Measurements from ENCODE around the gene LZTS2.

The LZTS2 gene

DNA sequence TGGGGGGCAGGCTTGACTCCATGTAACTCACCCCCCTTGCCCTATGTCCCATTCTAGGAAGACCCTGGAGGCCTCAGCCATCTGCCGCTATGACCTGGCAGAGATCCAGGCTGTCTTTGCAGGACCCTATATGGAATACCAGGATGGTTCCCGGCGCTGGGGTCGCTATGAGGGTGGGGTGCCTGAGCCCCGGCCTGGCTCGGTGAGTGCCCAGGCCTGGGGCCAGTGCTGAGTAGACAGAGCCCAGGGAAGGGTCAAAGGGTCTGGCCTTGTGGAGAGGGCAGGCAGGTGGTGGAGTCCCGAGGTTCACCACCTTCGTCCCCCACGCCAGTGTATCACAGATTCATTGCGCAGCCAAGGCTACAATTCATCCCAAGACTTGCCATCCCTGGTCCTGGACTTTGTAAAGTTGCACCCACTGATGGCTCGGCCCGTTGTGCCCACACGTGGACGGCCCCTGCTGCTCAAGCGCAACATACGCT, 19.8 kb upstream of the LZTS2 start:
- DNase-seq (ENCODE audit: low read depth in 2 of 2): no peak

DNA sequence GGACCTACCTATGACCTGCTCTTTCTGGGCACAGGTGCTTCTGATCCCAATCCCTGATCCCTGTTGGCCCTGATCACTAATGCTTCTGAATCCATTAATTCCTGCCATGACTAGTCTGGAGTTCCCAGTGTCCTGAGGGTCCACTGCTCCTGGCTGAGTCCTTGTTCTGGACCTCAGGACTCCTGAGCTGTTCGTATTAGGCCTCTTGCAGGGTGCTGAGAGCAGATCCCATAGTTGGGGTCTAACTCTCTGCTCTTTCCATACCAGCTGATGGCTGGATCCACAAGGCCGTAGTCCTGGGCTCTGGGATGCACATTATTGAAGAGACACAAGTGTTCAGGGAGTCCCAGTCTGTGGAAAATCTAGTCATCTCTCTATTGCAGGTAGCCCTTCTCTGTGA, 19.3 kb upstream of the LZTS2 start:
- no peak for DNase-seq (ENCODE audit: low read depth in 2 of 2)

DNA sequence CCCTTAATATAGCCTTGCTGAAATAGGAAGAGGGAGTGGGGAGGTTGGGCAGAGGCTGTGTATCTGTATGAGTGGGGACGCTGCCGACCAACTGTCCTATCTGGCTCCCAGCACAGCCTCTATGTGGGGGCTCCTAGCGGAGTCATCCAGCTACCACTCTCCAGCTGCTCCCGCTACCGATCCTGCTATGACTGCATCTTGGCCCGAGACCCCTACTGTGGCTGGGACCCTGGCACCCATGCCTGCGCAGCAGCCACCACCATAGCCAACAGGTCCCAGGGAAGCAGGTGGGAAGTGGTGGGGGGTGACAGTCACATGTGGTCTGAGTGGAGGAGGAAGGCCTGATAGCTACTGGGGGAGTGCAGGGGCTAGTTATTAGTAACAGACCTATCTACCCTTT, 18.9 kb upstream of the LZTS2 start:
- no peak for DNase-seq (ENCODE audit: low read depth in 2 of 2)

DNA sequence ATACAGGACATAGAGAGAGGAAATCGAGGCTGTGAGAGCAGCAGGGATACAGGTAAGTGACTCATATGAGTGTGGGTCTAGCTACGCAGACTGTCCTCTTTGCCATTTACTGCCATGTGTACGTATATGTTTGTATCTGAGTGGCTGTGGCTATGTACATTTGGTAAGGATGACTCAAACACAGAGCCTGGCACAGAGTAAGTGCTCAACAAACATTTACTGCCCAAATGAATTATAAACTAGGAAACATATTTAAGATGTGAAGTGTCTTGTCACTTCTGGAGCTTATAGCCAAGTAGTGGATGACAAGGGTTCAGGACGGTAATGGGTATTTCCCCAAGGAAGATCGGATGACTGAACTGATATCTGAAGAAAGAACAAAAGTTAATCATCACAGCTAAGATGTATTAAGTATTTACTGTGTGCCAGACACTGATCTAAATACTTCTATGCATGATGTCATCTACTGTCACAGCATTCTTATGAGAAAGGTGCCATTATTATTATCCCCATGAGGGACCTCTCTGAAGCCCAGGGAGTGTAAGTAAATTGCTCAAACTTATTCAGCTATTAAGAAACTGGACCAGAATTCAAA, 18.3 kb upstream of the LZTS2 start:
- DNase-seq (ENCODE audit: low read depth in 2 of 2): no peak

DNA sequence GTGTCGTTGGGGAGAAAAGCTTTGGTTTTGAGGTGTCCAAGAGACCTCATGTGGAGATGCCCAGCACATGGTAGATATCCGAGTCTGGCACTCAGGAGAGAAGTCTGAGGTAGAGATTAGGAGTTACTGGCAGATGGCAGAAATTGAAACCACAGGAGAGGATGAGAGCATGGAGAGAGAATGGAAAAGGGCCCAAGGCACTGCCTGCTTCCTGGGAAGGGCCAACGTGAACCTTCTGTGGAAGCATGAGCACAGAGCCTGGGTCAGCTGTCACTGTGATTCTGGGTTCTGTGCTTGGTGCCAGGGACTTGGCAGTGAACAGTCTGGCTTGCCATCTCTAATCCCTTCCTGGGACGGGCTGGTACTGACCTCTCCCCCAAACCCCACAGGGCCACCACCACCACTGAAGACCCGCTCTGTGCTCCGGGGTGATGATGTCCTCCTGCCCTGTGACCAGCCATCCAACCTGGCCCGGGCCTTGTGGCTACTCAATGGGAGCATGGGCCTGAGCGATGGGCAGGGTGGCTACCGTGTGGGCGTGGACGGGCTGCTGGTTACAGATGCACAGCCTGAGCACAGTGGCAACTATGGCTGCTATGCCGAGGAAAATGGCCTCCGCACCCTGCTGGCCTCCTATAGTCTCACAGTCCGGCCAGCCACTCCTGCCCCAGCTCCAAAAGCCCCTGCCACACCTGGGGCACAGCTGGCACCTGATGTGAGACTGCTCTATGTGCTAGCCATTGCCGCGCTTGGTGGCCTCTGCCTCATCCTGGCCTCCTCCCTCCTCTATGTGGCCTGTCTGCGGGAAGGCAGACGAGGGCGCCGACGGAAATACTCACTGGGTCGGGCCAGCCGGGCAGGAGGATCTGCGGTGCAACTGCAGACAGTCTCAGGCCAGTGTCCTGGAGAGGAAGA, 16.4 kb upstream of the LZTS2 start:
- no peak for DNase-seq (ENCODE audit: low read depth in 2 of 2)

DNA sequence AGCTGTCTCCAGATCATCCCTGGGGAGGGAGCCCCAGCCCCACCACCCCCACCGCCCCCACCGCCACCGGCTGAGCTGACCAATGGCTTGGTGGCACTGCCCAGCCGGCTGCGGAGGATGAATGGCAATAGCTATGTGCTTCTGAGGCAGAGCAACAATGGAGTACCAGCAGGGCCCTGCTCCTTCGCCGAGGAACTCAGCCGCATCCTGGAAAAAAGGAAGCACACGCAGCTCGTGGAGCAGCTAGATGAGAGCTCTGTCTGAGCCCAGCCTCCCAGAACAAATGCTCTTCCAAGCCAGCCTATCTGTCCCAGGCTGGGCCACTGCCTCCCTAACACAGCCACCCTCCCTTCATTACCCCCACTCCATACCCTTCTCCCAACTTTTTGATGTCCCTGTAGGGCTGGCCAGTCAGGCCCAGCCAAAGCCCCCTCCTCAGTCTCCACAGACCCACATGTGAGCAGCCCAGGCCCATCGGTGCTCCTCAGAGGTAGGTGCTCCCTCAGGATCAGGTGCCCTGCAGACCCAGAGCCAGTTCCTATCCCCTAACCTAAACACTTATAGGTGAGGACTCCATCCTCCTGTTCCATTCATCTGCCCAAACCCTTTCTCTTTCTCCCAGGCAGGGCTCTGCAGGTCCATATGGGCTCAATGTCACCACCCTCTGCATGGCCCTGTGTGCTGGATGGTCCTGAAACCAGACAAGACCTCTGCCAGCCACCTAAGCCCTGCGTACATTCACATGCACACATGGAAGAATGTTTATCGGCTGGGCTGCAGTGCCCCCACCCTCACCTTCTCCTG, 15.5 kb upstream of the LZTS2 start:
- no peak for DNase-seq (ENCODE audit: low read depth in 2 of 2)

DNA sequence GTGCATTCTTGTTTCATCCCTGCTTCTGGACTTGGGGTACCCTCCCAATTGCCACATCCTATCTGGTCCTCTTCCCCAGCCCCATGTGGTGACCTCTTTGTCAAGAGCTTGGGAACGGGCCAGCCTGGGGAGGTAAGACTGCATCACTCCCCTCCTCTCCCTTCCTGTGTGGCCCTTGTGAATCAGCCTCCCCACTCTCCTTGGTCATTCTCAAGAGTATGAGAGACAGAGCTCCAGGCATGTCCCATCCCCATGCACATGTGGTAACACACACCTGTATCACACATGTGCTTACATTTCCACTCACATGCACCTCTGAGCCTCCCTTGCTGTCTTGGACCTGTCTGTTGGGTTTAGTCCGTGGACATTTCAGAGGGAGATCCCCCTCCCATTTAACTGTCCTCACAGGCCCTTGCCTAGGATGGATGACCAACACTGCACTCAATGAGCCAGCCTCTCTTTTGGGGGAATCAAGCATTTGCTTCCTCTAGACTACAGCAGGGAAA, 14.9 kb upstream of the LZTS2 start:
- no peak for DNase-seq (ENCODE audit: low read depth in 2 of 2)

DNA sequence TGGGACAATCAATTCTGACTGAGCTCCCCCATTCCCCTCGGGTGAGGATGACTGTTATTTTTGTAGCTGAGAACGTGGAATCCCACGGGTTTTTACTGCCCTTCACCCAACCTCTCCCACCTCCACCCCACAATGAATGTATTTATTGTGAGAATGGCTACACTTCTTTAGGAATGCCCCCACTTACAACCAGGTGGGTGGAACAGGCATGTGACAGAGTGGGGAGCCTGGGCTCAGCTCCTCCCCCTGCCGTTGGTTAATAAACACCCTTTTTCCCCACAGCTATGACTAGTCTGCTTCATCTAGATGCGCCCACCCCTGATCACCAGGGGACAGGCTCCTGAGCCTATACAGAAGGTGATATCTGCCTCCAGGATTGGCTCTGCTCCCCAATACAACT, 14.3 kb upstream of the LZTS2 start:
- DNase-seq (ENCODE audit: low read depth in 2 of 2): no peak

DNA sequence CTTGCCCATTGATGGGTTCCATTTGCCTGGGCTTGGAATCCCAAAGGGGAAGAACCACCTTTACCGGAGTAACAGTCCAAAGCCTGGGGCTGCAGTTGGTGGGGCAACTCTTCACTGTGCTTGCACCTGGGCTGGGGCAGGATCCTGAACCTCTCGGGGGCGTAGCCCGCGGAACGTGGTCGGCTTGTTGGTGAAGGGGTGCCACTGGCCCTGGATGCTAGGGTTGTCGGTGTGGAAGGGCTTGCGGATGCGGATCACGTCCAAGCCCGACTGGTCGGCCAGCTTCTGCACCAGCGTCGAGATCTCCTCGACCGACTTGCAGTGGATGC, 13.0 kb upstream of the LZTS2 start:
- no peak for DNase-seq (ENCODE audit: low read depth in 2 of 2)

DNA sequence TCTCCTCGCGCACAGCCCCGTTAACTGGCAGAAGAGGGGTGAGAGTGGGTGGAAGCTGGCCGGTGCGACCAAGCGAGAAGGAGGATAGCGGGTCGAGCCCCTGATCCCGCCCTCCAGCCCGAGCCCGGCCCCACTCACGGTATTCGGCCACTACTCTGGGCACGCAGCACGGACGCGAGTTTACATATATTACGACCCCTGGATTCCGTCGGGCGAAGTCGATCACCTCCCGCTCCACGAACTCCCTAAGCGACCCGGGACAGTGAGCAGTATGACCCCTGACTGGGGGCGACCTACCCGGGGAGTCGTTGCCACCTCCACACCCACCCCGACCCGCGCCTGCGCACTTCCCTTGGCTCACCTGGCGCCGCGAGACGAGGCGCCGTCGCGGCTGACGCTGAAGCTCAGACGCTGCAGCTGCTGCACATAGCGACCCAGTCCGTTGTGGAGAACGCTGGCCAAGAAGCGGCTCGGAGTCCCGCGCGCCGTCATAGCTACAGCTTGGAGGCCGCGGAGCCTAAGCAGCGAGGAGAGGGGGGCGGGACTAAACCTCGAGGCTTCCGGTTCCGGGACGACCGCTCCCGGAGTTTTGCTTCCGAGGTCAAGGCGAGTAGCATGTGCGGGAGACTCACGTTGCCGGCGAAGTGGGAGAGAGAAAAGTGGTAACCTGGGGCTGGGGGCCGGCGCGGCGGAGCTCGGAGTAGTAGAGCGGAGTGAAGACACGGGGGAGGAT, 12.5 kb upstream of the LZTS2 start, which contains the start of the genes MRPL43 and TWNK:
TSS of gene MRPL43 (minus strand) at position 546 of the 733 bp plus-strand sequence. CDS start at position 492, 54 bp downstream.
TSS of gene TWNK (plus strand) at position 592 of the 733 bp plus-strand sequence. CDS start 668 bp downstream, outside the sequence.
- DNase-seq (ENCODE audit: low read depth in 2 of 2): no peak

DNA sequence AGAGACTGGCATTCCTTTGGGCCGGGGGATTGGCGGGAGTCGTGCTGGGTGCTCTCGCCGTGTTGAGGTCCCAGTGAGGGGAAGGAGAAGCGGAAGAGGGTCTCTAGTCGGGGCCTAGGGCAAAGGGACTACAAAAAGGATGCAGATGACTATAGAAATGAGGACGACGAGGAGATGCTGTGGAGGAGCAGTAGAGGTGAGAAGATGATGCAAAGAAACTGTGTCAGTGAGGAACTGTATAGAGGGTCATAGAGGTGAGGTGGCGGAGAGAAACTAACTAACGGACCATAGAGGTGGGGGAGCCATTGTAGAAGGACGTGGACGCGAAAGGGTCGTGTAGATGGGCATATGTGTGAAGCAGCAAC, 11.9 kb upstream of the LZTS2 start:
- no peak for DNase-seq (ENCODE audit: low read depth in 2 of 2)

DNA sequence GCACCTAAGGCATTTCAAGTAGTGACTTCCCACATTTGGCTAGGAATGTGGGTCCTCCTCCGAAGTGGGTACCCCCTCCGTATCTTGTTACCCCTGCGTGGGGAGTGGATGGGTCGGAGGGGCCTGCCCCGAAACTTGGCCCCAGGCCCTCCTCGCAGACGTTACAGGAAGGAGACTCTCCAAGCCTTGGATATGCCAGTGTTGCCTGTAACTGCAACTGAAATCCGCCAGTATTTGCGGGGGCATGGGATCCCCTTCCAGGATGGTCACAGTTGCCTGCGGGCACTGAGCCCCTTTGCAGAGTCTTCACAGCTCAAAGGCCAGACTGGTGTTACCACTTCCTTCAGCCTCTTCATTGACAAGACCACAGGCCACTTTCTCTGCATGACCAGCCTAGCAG, 11.4 kb upstream of the LZTS2 start:
- no peak for DNase-seq (ENCODE audit: low read depth in 2 of 2)

DNA sequence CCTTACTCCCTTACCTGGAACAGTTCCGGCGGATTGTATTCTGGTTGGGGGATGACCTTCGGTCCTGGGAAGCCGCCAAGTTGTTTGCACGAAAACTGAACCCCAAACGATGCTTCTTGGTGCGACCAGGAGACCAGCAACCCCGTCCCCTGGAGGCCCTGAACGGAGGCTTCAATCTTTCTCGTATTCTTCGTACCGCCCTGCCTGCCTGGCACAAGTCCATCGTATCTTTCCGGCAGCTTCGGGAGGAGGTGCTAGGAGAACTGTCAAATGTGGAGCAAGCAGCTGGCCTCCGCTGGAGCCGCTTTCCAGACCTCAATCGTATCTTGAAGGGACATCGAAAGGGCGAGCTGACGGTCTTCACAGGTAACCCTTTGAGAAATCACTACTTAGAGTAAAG, 10.5 kb upstream of the LZTS2 start:
- no peak for DNase-seq (ENCODE audit: low read depth in 2 of 2)

DNA sequence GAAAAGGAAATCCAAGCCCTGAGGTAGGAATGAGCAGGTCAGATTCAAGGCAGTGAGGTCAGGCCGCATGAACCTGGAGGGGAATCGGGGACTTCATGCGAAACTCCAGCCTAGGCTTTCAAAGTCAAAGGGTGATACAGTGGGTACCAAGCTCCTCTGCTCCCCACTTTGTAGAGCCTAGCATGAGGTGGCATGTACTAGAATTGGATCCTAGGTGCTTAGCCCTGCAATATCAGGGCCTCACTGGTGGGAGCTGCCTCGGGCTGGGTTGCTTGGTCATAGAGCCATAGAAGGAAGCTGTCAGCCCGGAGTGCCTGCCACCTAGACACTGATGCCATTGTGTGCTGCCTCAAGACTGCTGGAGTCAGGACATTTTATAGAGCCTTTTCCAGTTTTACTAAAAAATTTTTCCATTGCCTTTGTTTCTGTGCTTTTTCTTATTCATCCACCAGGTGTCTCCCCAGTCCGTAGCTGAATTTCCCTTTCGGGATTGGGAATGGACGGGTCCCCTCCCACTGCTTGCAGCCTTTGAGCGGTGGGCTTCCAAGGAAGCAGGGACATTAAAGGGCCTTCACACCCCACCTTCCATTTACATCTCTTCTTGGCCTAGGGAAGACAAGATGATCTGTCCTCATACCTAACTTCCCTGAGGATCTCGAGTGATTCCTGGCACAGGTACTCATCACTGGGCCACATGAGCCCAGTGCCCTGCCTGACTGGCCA, 5.5 kb upstream of the LZTS2 start:
- no peak for DNase-seq (ENCODE audit: low read depth in 2 of 2)

DNA sequence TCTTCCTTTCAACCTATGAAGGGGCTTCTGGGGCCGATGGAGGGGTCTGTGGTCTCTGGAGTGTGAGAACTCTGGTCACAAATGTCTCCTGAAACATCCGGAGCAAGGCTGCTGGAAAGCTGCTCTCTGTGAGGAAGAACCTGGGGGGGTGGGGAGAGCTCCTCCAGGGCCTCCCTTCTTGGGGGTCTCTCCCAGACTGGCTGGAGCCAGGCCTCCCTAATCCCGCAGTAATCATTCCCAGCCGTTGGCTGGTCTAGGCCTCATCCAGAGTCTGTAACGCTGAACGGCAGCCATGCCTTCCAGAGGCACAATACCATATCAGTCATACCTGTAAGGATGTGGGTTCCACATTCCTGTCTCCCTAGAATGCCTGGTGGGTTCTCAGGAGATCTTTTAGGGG, 4.4 kb upstream of the LZTS2 start:
- DNase-seq (ENCODE audit: low read depth in 2 of 2): no peak

DNA sequence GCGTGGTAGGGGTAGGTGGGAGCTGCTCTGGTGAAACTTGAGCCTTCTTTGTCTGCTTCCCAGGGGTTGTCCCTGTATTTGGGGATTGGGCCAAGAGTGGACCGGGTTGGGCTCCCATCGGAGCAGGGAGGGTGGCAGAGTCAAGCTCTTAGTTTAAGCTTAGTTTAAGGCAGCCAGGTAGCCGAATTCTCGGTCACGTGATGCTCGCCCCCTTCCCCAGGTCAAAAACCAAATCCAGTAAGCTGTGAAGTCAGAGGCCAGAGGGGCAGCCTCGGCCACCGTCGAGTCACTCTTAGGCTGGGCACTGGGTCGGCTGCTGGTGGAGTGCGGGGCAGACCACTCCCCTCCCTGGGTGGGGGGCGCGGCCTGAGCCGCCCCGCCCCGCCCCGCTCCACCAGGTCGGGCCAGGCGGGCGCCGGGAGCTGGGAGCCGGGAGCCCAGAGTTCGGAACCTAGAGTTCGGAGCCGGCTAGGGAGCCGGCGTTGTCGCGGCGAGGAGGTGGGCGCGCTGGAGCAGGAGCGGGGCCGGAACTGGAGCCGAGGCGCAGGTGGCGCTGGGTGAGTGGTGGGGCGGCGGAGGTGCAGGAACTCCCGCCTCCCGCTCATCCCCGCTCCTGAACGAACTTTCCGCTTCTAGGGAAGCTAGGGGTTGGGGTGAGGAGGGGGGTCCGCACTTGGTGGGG, 2.8 kb upstream of the LZTS2 start:
- no peak for DNase-seq (ENCODE audit: low read depth in 2 of 2)

DNA sequence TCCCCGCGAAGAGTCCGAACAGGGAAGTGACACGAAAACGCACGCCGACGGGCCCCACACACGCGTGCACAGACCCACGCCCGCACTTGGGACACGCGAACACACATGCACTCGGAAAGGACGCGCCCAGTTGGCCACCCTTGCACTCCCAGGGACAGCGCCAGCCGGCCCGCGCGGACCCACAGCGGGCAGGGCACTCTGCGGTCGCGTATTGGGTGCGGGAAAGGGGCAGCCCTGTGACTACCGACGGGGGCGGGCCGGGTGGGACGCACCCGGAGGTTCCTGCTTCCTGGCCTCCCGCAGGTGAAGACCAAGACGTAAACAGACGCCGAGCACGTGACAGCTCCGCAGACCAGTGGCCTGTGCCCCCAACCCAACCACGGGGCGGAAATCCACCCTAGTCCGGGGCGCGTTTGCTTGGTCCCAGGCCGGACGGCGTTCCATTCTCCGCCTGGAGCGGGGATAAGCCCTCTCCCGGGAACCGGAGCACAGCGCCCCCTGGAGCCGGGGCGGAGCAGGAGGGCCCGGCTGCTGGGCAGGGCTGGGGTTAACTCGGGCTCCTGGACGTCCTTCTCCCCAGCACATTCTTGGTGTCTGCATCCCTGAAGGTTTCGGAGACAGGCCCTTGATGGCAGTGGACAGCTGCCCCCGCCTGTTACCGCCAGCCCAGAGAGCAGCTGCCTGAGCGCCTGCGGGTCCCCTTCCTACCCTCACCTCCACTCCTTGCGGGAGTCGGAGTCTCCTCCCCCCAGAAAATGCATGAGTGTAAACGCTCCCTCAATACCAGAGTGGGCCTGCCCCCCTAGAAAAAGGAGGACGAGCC, 2.0 kb upstream of the LZTS2 start:
- DNase-seq (ENCODE audit: low read depth in 2 of 2): no peak

DNA sequence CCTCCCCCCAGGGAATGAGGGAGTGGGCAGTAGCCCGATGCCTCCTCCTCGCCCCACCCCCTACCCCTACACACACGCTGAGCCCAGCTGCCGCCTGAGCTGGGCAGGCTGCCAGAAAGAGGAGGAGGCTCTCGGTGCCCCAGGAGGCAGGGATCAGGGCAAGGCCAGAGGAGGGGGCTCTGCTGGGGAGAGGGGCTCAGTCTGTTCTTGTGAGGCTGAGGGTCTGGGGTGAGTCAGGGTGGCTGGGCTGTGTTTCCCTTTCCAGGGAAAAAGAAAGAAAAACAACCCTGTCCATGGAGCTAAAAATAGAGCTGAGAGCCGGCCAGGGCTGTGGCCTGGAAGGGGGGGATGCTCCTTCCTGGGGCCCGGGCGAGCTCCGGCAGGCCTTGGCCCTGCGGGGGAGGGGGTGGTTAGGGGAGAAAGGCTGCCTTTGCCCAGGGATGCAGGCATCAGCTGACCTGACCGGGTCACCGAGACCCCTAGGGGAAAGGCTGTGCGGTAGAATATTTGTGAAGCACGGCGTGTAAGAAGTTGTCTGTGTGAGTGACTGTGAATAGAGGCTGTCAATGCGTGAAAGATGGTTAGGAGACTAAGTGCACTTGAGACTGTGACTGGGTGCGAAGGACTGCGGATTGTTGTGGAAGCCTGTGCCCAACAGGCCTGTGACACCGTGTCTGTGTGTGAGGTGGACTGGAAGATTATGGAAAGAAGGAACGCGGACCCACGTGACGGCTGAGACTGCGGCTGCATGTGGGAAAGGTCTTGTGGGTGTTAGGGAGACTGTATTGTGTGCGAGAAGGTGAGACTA, 1.2 kb upstream of the LZTS2 start:
- DNase-seq (ENCODE audit: low read depth in 2 of 2): no peak
